ENCODE measurements around the gene FOXJ1.

The FOXJ1 gene

DNA sequence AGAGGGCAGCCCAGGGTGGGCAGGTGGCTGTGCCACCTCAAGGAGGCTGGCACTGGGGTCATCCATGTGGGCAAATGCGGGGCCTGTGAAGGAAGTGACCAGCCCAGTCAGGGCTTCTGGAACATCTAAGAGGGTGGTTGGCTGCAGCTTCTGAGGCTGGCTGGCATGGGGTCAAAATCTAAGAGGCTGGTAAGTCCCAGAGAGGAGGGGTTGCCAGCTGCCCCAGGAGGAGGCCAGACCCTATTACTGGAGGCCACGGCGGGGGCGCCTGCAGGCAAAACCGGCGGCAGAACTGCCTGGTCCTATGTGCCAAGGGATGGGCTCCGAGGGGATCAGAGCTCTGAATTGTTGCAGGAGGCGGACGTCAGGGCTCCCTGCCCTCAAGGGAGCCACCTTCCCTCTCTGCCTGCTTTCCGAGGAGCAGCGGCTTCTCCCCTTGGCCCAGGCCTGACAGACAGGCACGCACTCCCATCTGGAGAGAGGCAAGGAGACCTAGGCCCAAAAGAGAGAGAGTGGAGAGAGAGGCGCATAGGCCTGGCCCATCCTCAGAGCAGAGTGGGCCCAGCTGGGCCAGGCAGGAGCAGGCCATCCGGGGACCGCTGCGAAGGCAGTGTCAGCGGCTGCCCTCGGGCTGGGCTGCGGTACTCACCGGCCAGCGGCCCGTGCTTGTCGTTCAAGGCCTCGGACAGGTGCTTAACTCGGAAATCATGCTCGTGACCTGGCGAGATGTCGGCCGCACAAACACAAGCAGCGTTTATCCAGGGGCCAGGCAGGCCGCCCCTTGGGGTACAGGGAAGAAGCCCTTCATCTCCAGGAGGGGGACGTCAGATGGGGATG, 51.1 kb downstream of the FOXJ1 start:
- FAIRE-seq = no peak

DNA sequence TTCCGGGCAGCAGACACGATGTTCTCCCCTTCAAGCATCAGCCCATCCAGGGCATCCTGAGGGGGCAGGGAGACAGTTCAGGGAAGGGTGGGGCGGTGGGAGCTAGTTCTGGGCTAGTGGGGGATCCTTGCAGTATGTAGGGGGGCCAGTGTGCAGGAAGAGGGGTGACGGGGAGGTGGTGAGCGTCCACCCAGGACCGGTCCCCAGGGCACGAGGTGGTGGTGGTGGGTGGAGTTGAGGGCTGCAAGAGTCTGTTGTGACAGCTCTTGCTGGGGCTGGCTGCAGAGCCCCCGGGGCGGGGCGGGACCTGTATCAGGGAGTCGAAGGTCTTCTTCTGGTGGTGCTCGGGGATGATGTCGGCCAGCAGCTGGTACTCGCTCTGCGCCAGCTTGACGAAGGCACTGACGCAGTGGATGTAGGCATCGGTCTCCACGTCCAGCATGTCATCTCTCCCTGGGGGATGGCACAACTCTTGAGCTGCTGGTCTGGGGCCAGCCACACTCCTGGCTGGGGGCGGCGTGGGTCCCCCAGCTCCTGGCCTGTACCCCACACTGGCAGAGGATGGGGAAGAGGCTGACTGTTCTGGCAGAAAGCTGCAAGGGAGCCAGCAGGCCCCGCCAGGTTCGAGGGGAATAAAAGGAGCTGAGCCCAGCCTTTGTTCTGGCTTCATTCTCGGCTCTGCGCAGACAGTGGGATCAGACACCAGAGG, 52.0 kb downstream of the FOXJ1 start:
- FAIRE-seq = no peak

DNA sequence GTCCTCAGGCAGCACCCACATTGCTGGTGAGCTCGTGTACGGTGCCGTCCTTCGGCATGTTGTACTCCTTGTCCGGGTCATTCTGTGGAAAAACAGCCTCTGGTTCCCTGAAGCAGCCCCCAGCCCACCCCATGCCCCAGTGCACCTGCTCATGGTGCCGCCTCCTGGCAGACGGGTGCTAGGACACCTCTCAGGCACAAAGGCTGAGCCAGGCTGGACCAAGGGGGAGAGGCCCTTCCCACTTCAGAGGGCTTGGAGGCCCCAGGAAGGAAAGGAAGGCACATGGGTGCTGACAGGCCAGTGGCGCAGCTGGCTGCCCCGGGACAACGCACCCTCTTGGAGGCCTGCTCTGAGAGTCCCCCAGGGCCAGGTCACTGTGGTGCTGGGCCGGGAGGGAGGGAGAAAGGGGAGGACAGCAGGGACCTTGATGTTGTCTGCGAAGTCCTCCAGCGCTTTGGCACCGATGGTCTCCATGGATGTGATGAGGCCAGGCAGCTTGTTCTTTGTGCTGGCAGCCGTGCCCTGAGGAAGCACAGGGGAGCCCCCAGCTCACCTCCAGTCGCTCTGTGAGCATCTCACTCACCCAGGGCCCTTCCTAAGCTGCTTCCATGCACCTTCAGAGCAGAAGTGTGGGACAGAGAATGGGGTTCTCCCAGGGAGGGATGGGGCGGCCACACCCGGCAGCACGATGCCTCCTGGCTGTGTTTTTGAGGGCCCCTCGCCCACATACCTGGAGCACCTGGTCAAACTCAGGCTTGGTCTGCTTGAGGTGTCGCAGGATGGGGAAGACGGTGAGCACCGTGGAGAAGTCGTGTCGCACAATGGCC, 52.8 kb downstream of the FOXJ1 start:
- no peak for FAIRE-seq

DNA sequence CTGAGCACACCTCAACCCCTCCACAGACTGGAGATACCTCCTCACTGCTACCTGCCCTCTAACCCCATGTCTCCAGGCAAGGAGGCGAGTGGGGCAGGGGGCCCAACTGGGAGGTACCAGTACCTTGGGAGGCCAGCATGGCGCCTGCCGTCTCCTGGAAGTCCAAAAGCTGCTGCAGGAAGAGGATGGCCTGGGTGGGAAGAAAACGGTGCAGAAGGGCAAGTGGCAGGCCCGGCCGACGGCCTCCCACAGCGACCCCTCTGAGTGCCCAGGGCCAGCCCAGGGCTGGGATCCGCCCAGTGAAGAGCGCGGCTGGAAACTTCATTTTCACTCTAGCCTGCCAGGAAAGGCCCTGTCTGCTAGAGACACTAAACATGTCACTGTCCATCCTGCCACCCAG, 53.5 kb downstream of the FOXJ1 start:
- no peak for FAIRE-seq

DNA sequence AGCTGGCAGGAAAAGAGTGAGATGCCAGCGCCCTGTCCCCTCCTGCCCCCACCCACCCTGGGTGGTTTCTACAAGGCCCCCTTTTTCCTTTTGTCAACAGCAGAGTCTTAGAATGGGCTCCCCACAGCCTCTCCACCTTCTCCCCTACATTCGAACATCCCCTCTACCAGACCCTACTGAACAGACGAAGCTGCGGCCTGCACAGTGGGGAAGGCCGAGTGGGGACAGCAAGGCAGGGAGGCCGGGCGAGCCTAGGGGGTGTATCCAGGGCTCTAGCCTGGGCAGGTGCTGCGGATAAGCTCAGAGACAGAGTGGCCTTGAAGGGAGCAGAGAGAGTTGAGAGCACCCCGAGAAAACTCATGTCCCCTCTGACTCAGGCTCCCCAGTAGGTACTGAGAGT, 54.7 kb downstream of the FOXJ1 start:
- no peak for FAIRE-seq
